ENCODE results near the gene BBS9. TPM values are rescaled to one million over a fixed set of nuclear protein-coding genes. Genes with fewer than 3 reads are reported as not detected.

Gene BBS9
- polyA plus RNA-seq, 1 experiment = 6.5 TPM

- no peaks in the 10 kb centered on the region for H3K36me3 ChIP-seq (ENCODE audit: control insufficient read depth, insufficient read depth, low read length)
- TF ChIP-seq CTCF (IDR thresholded peaks at IDR 0.05; ENCODE audit: insufficient read depth, low read depth, low read length) = no peak
- no peak overlapping the region for H3K4me3 ChIP-seq (ENCODE audit: low read depth, low read length)
- DNase-seq (ENCODE audit: low read depth) = no peak
- CTCF ChIA-PET = interaction anchor here (1.5 kb wide), 1 partner anchor 467 kb away, joined by 3 read pairs; no protein-coding TSS in a partner anchor
- no peaks in the 10 kb centered on the region for H3K27me3 ChIP-seq (ENCODE audit: control insufficient read depth, insufficient read depth, low read length)
- POLR2A ChIA-PET = no interaction called here
Measured at GRCh38 chr7:33592718-33593117, 463.4 kb downstream of the BBS9 start.

GRCh38 chr7:33593611-33594010 is 464.2 kb downstream of the BBS9 start:
- TF ChIP-seq CTCF (IDR thresholded peaks at IDR 0.05; ENCODE audit: insufficient read depth, low read depth, low read length) = no peak
- H3K27me3 ChIP-seq (ENCODE audit: control insufficient read depth, insufficient read depth, low read length) = no peaks in the 10 kb centered on the region
- H3K4me3 ChIP-seq (ENCODE audit: low read depth, low read length) = no peak overlapping the region
- POLR2A ChIA-PET = no interaction called here
- CTCF ChIA-PET = no interaction called here
- DNase-seq (ENCODE audit: low read depth) = no peak
- no peaks in the 10 kb centered on the region for H3K36me3 ChIP-seq (ENCODE audit: control insufficient read depth, insufficient read depth, low read length)

- no peaks in the 10 kb centered on the region for H3K27me3 ChIP-seq (ENCODE audit: control insufficient read depth, insufficient read depth, low read length)
- TF ChIP-seq CTCF (IDR thresholded peaks at IDR 0.05; ENCODE audit: insufficient read depth, low read depth, low read length) = no peak
- H3K4me3 ChIP-seq (ENCODE audit: low read depth, low read length) = no peak overlapping the region
- ChIA-PET POLR2A (no interaction called here), CTCF (interaction anchor here (1.1 kb wide), 2 partner anchors 14 to 137 kb away, joined by 3 read pairs; no protein-coding TSS in a partner anchor)
- H3K36me3 ChIP-seq (ENCODE audit: control insufficient read depth, insufficient read depth, low read length) = no peaks in the 10 kb centered on the region
- DNase-seq (ENCODE audit: low read depth) = no peak
Measured at GRCh38 chr7:33596686-33597085, 467.3 kb downstream of the BBS9 start.

GRCh38 chr7:33597181-33597580 is 467.8 kb downstream of the BBS9 start:
- no peak for TF ChIP-seq CTCF (IDR thresholded peaks at IDR 0.05; ENCODE audit: insufficient read depth, low read depth, low read length)
- Histone ChIP-seq H3K36me3 (ENCODE audit: control insufficient read depth, insufficient read depth, low read length) (no peaks in the 10 kb centered on the region), H3K4me3 (ENCODE audit: low read depth, low read length) (no peak overlapping the region), H3K27me3 (ENCODE audit: control insufficient read depth, insufficient read depth, low read length) (no peaks in the 10 kb centered on the region)
- CTCF ChIA-PET = interaction anchor here (1.1 kb wide), 2 partner anchors 15 to 138 kb away, joined by 3 read pairs; no protein-coding TSS in a partner anchor
- DNase-seq (ENCODE audit: low read depth) = no peak
- POLR2A ChIA-PET = no interaction called here

GRCh38 chr7:33601101-33601500 is 471.7 kb downstream of the BBS9 start:
- ChIA-PET CTCF (no interaction called here), POLR2A (no interaction called here)
- no peaks in the 10 kb centered on the region for H3K27me3 ChIP-seq (ENCODE audit: control insufficient read depth, insufficient read depth, low read length)
- no peaks in the 10 kb centered on the region for H3K36me3 ChIP-seq (ENCODE audit: control insufficient read depth, insufficient read depth, low read length)
- no peak for DNase-seq (ENCODE audit: low read depth)
- H3K4me3 ChIP-seq (ENCODE audit: low read depth, low read length) = no peak overlapping the region
- TF ChIP-seq CTCF (IDR thresholded peaks at IDR 0.05; ENCODE audit: insufficient read depth, low read depth, low read length) = no peak

Data from BJ (cell line).